GM18517 (cell line): ENCODE data around the gene SLC22A6.

Source experiments
- ATAC-seq: cut with Tn5 transposase; IDR thresholded peaks from one replicate; pipeline ENCODE4 v1.9.1; 2021; ENCODE audit warnings: mild to moderate bottlenecking, moderate library complexity; ENCODE audit not compliant: unreplicated experiment

The SLC22A6 gene

GRCh38 chr11:62933285-62933684, 51.5 kb downstream of the SLC22A6 start:
- no peak for ATAC-seq

- no peak for ATAC-seq
Observed at GRCh38 chr11:62931499-62932278, 53.1 kb downstream of the SLC22A6 start.

GRCh38 chr11:62930666-62931065, 54.1 kb downstream of the SLC22A6 start:
- ATAC-seq = no peak

GRCh38 chr11:62930157-62930556, 54.6 kb downstream of the SLC22A6 start:
- ATAC-seq = no peak

- ATAC-seq = no peak
Observed at GRCh38 chr11:62928011-62928410, 56.8 kb downstream of the SLC22A6 start.

GRCh38 chr11:62926680-62927455, 57.9 kb downstream of the SLC22A6 start:
- ATAC-seq = no peak
